Mucosa of stomach (tissue), 1 donor: Measurements from ENCODE around the gene CSRNP3.

ENCODE experiments used
- H3K27me3 ChIP-seq: one replicate; pipeline ENCODE4 v1.7.0; 2013; ENCODE audit warnings: mild to moderate bottlenecking, low read length; ENCODE audit not compliant: control insufficient read depth, insufficient read depth
- H3K36me3 ChIP-seq: one replicate; pipeline ENCODE4 v1.7.0; 2013; ENCODE audit warnings: low read length; ENCODE audit not compliant: control insufficient read depth, insufficient read depth
- H3K4me1 ChIP-seq: one replicate; pipeline ENCODE4 v1.7.0; 2013; ENCODE audit warnings: mild to moderate bottlenecking, low read length; ENCODE audit not compliant: control insufficient read depth, insufficient read depth
- H3K4me3 ChIP-seq: one replicate; pipeline ENCODE4 v1.7.0; 2013; ENCODE audit warnings: low read length
- H3K9ac ChIP-seq: one replicate; pipeline ENCODE4 v1.7.0; 2013; ENCODE audit warnings: mild to moderate bottlenecking, low read length, moderate library complexity
- H3K9me3 ChIP-seq: one replicate; pipeline ENCODE4 v1.7.0; 2013; ENCODE audit warnings: mild to moderate bottlenecking, low read length, moderate library complexity; ENCODE audit not compliant: control insufficient read depth
- donor health status: Pancreatic carcinoma.

CSRNP3 gene

GRCh38 chr2:165522719-165523118, 53.2 kb downstream of the CSRNP3 start:
- Histone ChIP-seq H3K9me3 (no peaks in the 10 kb centered on the region), H3K36me3 (no peaks in the 10 kb centered on the region), H3K4me3 (no peak overlapping the region), H3K9ac (no peak overlapping the region), H3K27me3 (no peaks in the 10 kb centered on the region), H3K4me1 (no peaks in the 10 kb centered on the region)

GRCh38 chr2:165524720-165525119, 55.2 kb downstream of the CSRNP3 start:
- Histone ChIP-seq H3K4me1 (no peaks in the 10 kb centered on the region), H3K4me3 (no peak overlapping the region), H3K9ac (no peak overlapping the region), H3K36me3 (no peaks in the 10 kb centered on the region), H3K27me3 (no peaks in the 10 kb centered on the region), H3K9me3 (no peaks in the 10 kb centered on the region)

- Histone ChIP-seq H3K27me3 (no peaks in the 10 kb centered on the region), H3K9ac (no peak overlapping the region), H3K4me3 (no peak overlapping the region), H3K4me1 (no peaks in the 10 kb centered on the region), H3K9me3 (no peaks in the 10 kb centered on the region), H3K36me3 (no peaks in the 10 kb centered on the region)
Measured at GRCh38 chr2:165528691-165529090, 59.2 kb downstream of the CSRNP3 start.

- no peak overlapping the region for H3K9ac ChIP-seq
- H3K4me1 ChIP-seq: no peaks in the 10 kb centered on the region
- H3K36me3 ChIP-seq: no peaks in the 10 kb centered on the region
- no peak overlapping the region for H3K4me3 ChIP-seq
- no peaks in the 10 kb centered on the region for H3K27me3 ChIP-seq
- no peaks in the 10 kb centered on the region for H3K9me3 ChIP-seq
Measured at GRCh38 chr2:165529130-165529529, 59.6 kb downstream of the CSRNP3 start.

- Histone ChIP-seq H3K27me3 (no peaks in the 10 kb centered on the region), H3K9me3 (no peaks in the 10 kb centered on the region), H3K4me3 (no peak overlapping the region), H3K9ac (no peak overlapping the region), H3K36me3 (no peaks in the 10 kb centered on the region), H3K4me1 (no peaks in the 10 kb centered on the region)
Measured at GRCh38 chr2:165533331-165533730, 63.8 kb downstream of the CSRNP3 start.

- no peaks in the 10 kb centered on the region for H3K36me3 ChIP-seq
- H3K27me3 ChIP-seq: no peaks in the 10 kb centered on the region
- no peak overlapping the region for H3K4me3 ChIP-seq
- no peaks in the 10 kb centered on the region for H3K4me1 ChIP-seq
- no peaks in the 10 kb centered on the region for H3K9me3 ChIP-seq
- no peak overlapping the region for H3K9ac ChIP-seq
Measured at GRCh38 chr2:165535471-165535870, 66.0 kb downstream of the CSRNP3 start.

GRCh38 chr2:165536851-165537499, 67.5 kb downstream of the CSRNP3 start:
- Histone ChIP-seq H3K9me3 (no peaks in the 10 kb centered on the region), H3K27me3 (no peaks in the 10 kb centered on the region), H3K4me3 (no peak overlapping the region), H3K36me3 (no peaks in the 10 kb centered on the region), H3K9ac (no peak overlapping the region), H3K4me1 (no peaks in the 10 kb centered on the region)

- Histone ChIP-seq H3K9ac (no peak overlapping the region), H3K9me3 (no peaks in the 10 kb centered on the region), H3K4me3 (no peak overlapping the region), H3K4me1 (no peaks in the 10 kb centered on the region), H3K27me3 (no peaks in the 10 kb centered on the region), H3K36me3 (no peaks in the 10 kb centered on the region)
Measured at GRCh38 chr2:165539985-165540384, 70.5 kb downstream of the CSRNP3 start.

GRCh38 chr2:165544897-165545296, 75.4 kb downstream of the CSRNP3 start:
- Histone ChIP-seq H3K9ac (no peak overlapping the region), H3K9me3 (no peaks in the 10 kb centered on the region), H3K4me1 (no peaks in the 10 kb centered on the region), H3K4me3 (no peak overlapping the region), H3K27me3 (no peaks in the 10 kb centered on the region), H3K36me3 (no peaks in the 10 kb centered on the region)

- Histone ChIP-seq H3K4me3 (no peak overlapping the region), H3K9me3 (no peaks in the 10 kb centered on the region), H3K9ac (no peak overlapping the region), H3K27me3 (no peaks in the 10 kb centered on the region), H3K36me3 (no peaks in the 10 kb centered on the region), H3K4me1 (no peaks in the 10 kb centered on the region)
Measured at GRCh38 chr2:165547900-165548299, 78.4 kb downstream of the CSRNP3 start.

GRCh38 chr2:165549619-165550018, 80.1 kb downstream of the CSRNP3 start:
- no peaks in the 10 kb centered on the region for H3K27me3 ChIP-seq
- no peaks in the 10 kb centered on the region for H3K9me3 ChIP-seq
- H3K9ac ChIP-seq: no peak overlapping the region
- H3K36me3 ChIP-seq: no peaks in the 10 kb centered on the region
- H3K4me1 ChIP-seq: no peaks in the 10 kb centered on the region
- no peak overlapping the region for H3K4me3 ChIP-seq

- Histone ChIP-seq H3K9ac (no peak overlapping the region), H3K36me3 (no peaks in the 10 kb centered on the region), H3K4me1 (no peaks in the 10 kb centered on the region), H3K27me3 (no peaks in the 10 kb centered on the region), H3K4me3 (no peak overlapping the region), H3K9me3 (no peaks in the 10 kb centered on the region)
Measured at GRCh38 chr2:165558832-165559231, 89.3 kb downstream of the CSRNP3 start.
